K562 (cell line): ENCODE measurements around the gene FOXD2. TPM values are rescaled to one million over a fixed set of nuclear protein-coding genes. Genes with fewer than 3 reads are reported as not detected.

Source experiments
- ATAC-seq: fragments of 200-7000 bp; cut with Tn5 transposase; 3 replicates; pipeline ENCODE4 v1.9.1; 2020; ENCODE audit warnings: moderate library complexity
- BruUV-seq: library from RNA; stranded (reverse); fragments of 400-500 nt; replicated peaks from 2 replicates; lab custom pipeline; 2021; lab: Mats Ljungman, UMichigan
- CTCF ChIA-PET: fragments of 300-600 bp; formaldehyde crosslinking; extraction: SDS; loops from one replicate; lab custom pipeline; 2021; ENCODE audit warnings: low intra/inter-chr PET ratio; lab: Yijun Ruan, JAX
- POLR2A ChIA-PET: fragments of 300-600, 350-650 bp; sonication (Branson Sonifier 250); formaldehyde crosslinking; extraction: SDS; loops from one replicate; lab custom pipeline; 2021; ENCODE audit warnings: antibody characterized with exemption, inconsistent platforms; lab: Yijun Ruan, JAX
- DNase-seq, 4 experiments: peaks; one replicate each; pipeline versions ENCODE4 v3.0.0 to v3.0.0-alpha.2; 2011 to 2018; ENCODE audit warnings: low spot score in 3 of 4, mixed read lengths in 3 of 4; ENCODE audit errors: extremely low read depth in 1 of 4
- FAIRE-seq: peaks from 2 replicates; lab custom pipeline; 2011; peaks lifted over from hg19 to GRCh38; lab: Jason Lieb, UNC
- H2AFZ ChIP-seq: 2 replicates; pipeline ENCODE4 v1.6.0; 2011; ENCODE audit warnings: low read depth, low read length, control low read depth, inconsistent platforms
- H3K27ac ChIP-seq: fragments of 200-600 bp; 3 replicates; pipeline ENCODE4 v1.8.0; 2011; ENCODE audit warnings: low read depth, mild to moderate bottlenecking, control low read depth, inconsistent platforms, low read length, moderate library complexity, mixed read lengths; ENCODE audit errors: extremely low read depth
- H3K27me3 ChIP-seq, 2 experiments: fragments of 300-600 bp in 1 of 2; 2 replicates in 1 of 2; 3 replicates in 1 of 2; pipeline versions ENCODE4 v1.6.0 to v1.8.0; 2011; ENCODE audit warnings: inconsistent platforms in 2 of 2, low read length in 2 of 2, mild to moderate bottlenecking in 1 of 2, mixed read lengths in 1 of 2, moderate library complexity in 1 of 2; ENCODE audit not compliant: control insufficient read depth in 2 of 2, insufficient read depth in 2 of 2
- H3K36me3 ChIP-seq: fragments of 300-600 bp; 3 replicates; pipeline ENCODE4 v1.8.0; 2011; ENCODE audit warnings: mild to moderate bottlenecking, low read length, inconsistent platforms; ENCODE audit not compliant: control insufficient read depth, insufficient read depth
- H3K4me1 ChIP-seq, 2 experiments: fragments of 200-600 bp in 1 of 2; replicated peaks in 1 of 2; 2 replicates in 1 of 2; 3 replicates in 1 of 2; pipeline versions ENCODE4 v1.5.1 to v1.8.0; 2011; ENCODE audit warnings: inconsistent platforms in 2 of 2, low read length in 2 of 2, mild to moderate bottlenecking in 1 of 2, mixed read lengths in 1 of 2, moderate library complexity in 1 of 2; ENCODE audit not compliant: control insufficient read depth in 2 of 2, insufficient read depth in 2 of 2
- H3K4me2 ChIP-seq: 2 replicates; pipeline ENCODE4 v1.6.1; 2011; ENCODE audit warnings: low read length, control low read depth, inconsistent platforms, mixed read lengths; ENCODE audit not compliant: insufficient read depth
- H3K4me3 ChIP-seq: fragments of 200-600 bp; sonication (generic), shearing (Covaris generic); 2 replicates; pipeline ENCODE4 v1.5.1; 2016; ENCODE audit warnings: control low read depth, inconsistent platforms
- H3K79me2 ChIP-seq: fragments of 200-600 bp; 3 replicates; pipeline ENCODE4 v1.8.0; 2011; ENCODE audit warnings: low read length, inconsistent platforms; ENCODE audit not compliant: control insufficient read depth, insufficient read depth
- H3K9ac ChIP-seq, 2 experiments: 2 replicates each; pipeline versions ENCODE4 v1.6.0 to v1.6.1; 2011; ENCODE audit warnings: low read depth in 2 of 2, low read length in 2 of 2, control low read depth in 1 of 2, inconsistent platforms in 1 of 2, mild to moderate bottlenecking in 1 of 2, mixed read lengths in 1 of 2; ENCODE audit not compliant: insufficient read depth in 1 of 2
- H3K9me1 ChIP-seq: one replicate; pipeline ENCODE4 v1.6.0; 2011; ENCODE audit warnings: inconsistent platforms, mild to moderate bottlenecking, low read length, moderate library complexity; ENCODE audit not compliant: control insufficient read depth, insufficient read depth
- H3K9me3 ChIP-seq: replicated peaks from 2 replicates; pipeline ENCODE4 v1.5.1; 2011; ENCODE audit warnings: low read depth, low read length, inconsistent platforms; ENCODE audit not compliant: control insufficient read depth, insufficient read depth
- H4K20me1 ChIP-seq: replicated peaks from 2 replicates; pipeline ENCODE4 v1.6.1; 2011; ENCODE audit warnings: low read length, inconsistent platforms, mixed read lengths; ENCODE audit not compliant: control insufficient read depth, insufficient read depth
- GTF2F1 ChIP-seq: IDR thresholded peaks from 2 replicates; pipeline ENCODE4 v1.6.1; 2011; ENCODE audit warnings: low read depth, low read length, improper control_type of control experiment
- NFIC ChIP-seq: fragments of 450-650 bp; IDR thresholded peaks from 2 replicates; pipeline ENCODE4 v1.6.1; 2017; ENCODE audit warnings: mild to moderate bottlenecking, inconsistent platforms
- NFIX ChIP-seq: fragments of 250-450 bp; sonication (Bioruptor Pico); IDR thresholded peaks from 2 replicates; pipeline ENCODE4 v1.4.0; 2020; ENCODE audit warnings: low read depth, mild to moderate bottlenecking, moderate library complexity
- RBBP5 ChIP-seq: fragments of 200-600 bp; sonication (generic); IDR thresholded peaks from 2 replicates; pipeline ENCODE4 v1.6.1; 2012; ENCODE audit warnings: borderline replicate concordance, mild to moderate bottlenecking, low read length, control low read depth, inconsistent platforms; ENCODE audit not compliant: insufficient read depth, poor library complexity, severe bottlenecking
- SIX5 ChIP-seq, 2 experiments: IDR thresholded peaks; 2 replicates each; pipeline ENCODE4 v1.6.1; 2011; ENCODE audit warnings: low read length in 2 of 2, borderline replicate concordance in 1 of 2, low read depth in 1 of 2, mild to moderate bottlenecking in 1 of 2, moderate library complexity in 1 of 2; ENCODE audit not compliant: insufficient read depth in 1 of 2
- TOE1 ChIP-seq, 2 experiments: fragments of 450-650 bp in 1 of 2; sonication (generic) in 1 of 2; formaldehyde crosslinking in 1 of 2; IDR thresholded peaks; 2 replicates each; pipeline versions ENCODE4 v1.7.1 to v1.8.0; 2016 to 2022; ENCODE audit warnings: borderline replicate concordance in 2 of 2, mild to moderate bottlenecking in 2 of 2, antibody characterized with exemption in 1 of 2, inconsistent platforms in 1 of 2, low read depth in 1 of 2, missing genetic modification reagents in 1 of 2, moderate library complexity in 1 of 2
- TRIM24 ChIP-seq, 2 experiments: fragments of 450-650 bp; IDR thresholded peaks; 2 replicates each; pipeline ENCODE4 v1.6.1; 2016
- ZFPM2 ChIP-seq: fragments of 250-450 bp; sonication (Bioruptor Pico); IDR thresholded peaks from 2 replicates; pipeline ENCODE4 v1.5.1; 2022; ENCODE audit warnings: mild to moderate bottlenecking
- ZNF561 ChIP-seq: fragments of 450-650 bp; formaldehyde crosslinking; conservative IDR thresholded peaks from 2 replicates; pipeline ENCODE4 v1.4.0; 2020; ENCODE audit warnings: mild to moderate bottlenecking, moderate library complexity
- ZNF695 ChIP-seq: fragments of 450-650 bp; formaldehyde crosslinking; IDR thresholded peaks from 2 replicates; pipeline ENCODE4 v1.4.0; 2020; ENCODE audit warnings: mild to moderate bottlenecking, moderate library complexity
- WGBS: fragments of 100-300 bp; shearing (Covaris generic); methylation state at CpG from one replicate; pipeline ENCODE4 v1.1.6; 2016; ENCODE audit warnings: low coverage, mixed read lengths; ENCODE audit not compliant: insufficient coverage; ENCODE audit errors: missing lambda C conversion rate; 5-methylcytosine and 5-hydroxymethylcytosine counted together
- in situ Hi-C: fragments of 300-500 bp; cut with MboI; formaldehyde crosslinking; loops from 4 replicates; pipeline ENCODE4 v1.15.0; 2018; ENCODE audit warnings: inconsistent platforms, mixed read lengths
- intact Hi-C: fragments of 100-400 bp; cut with micrococcal nuclease; formaldehyde crosslinking; loops from 2 replicates; pipeline ENCODE4 v1.14.2; 2022
- polyA plus RNA-seq, 8 experiments: library from polyadenylated mRNA; depleted of rRNA in 4 of 8; stranded (reverse) in 5 of 8; unstranded in 3 of 8; fragments of >200 nt; fragmentation: Nextera tagmentation in 2 of 8; fragmentation: Illumina TruSeq in 1 of 8; extraction: Ambion mirVana in 2 of 8; extraction: Trizol in 1 of 8; gene quantifications; 2 replicates each; pipeline versions ENCODE4 v1.2.1 to v1.2.3, GENCODE V29; 2011 to 2014; ENCODE audit warnings: inconsistent platforms in 1 of 8, missing spikeins in 1 of 8
- total RNA-seq, 7 experiments: library from RNA; depleted of rRNA in 6 of 7; stranded (reverse); fragments of >200 nt in 6 of 7; fragmentation: Illumina TruSeq in 2 of 7; extraction: Trizol in 2 of 7; gene quantifications; 2 replicates each; pipeline versions ENCODE4 v1.2.1 to v1.2.3, GENCODE V29; 2011 to 2021; ENCODE audit warnings: low replicate concordance in 1 of 7
- TF ChIP-seq, protein P1 (sequence below): fragments of 450-650 bp; formaldehyde crosslinking; conservative IDR thresholded peaks from 2 replicates; pipeline ENCODE4 v1.4.0; 2022; ENCODE audit warnings: mild to moderate bottlenecking, missing genetic modification characterization

The FOXD2 gene
- total and polyA plus RNA-seq, 9 of the 15 experiments (the other 6 are each of a cell fraction or from before 2014, with no cell fraction given): 0.06 to 1.2 (median 0.22) TPM

DNA sequence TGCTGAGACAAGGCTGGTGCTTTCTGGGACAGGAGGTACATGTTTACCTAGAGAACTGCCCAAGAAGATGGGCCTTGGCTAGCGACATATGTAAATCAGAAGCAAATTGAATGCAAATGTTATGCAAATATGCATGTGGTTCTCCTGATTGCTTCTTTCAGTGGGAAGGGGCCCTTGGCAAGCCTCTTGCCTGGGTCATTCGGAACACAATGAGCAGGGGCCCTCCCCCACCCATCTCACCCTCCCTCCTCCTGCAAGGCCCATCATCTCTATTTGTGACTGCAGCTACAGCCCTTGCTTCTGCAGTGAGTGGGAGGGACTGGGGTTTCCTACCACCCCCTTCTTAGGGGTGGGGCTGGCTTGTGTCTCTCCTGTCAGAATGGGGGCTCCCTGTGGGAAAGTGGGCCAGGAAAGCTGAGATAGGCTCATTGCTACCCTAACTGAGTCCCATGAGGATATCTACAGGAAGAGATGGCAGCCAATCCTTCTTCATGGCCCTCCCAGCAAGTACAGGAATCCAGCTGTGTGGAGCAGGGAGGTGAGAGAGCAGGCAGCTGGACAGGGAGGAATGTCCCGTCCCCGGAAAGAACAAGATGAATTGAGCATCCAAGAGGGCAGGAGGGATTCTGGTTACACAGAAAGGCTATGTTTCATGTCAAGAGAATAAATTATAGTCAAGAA lies 31.0 kb downstream of the FOXD2 start:
- POLR2A ChIA-PET: no interaction called here
- CTCF ChIA-PET: no interaction called here

DNA sequence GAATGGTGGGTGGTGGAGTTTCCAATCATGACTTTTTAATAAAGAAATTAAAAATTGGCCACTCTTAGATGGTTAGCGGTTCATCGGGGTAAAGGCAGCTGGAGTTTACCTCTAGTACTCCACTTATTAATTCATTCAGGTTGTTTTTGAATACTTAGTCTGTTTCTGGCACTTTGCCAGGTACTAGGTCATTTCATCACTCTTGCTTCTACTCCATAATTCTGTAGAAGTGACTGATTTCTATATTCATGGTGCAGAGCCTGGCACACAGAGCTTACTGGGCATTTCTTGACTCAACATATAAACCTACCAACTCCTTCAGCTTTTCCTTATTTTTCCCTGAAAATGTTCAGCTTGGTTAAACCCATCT lies 31.5 kb downstream of the FOXD2 start:
- no peak for ATAC-seq
- WGBS: 0% methylated on average over 2 of the region's 2 CpGs
- BruUV-seq: no TSS peak

More for the DNA sequence above, 31.0 kb downstream of the FOXD2 start:
- 0% methylated on average over 4 of the region's 4 CpGs for WGBS
- no peak overlapping the region for H2AFZ ChIP-seq
- ATAC-seq (no peak), FAIRE-seq (no peak), DNase-seq (no peak)
- H3K36me3 ChIP-seq: no peaks in the 10 kb centered on the region
- TF ChIP-seq ZNF561 (CRISPR knock-in tag): no peak
- TF ChIP-seq GTF2F1: 0 out of 2 replicates have a peak, but pooled peaks have one; percentile 0
- no peak for TF ChIP-seq ZNF695
- no peak for TF ChIP-seq ZFPM2 (CRISPR knock-in tag)
- no peak for TF ChIP-seq TOE1 (IDR thresholded peaks at IDR 0.05; ENCODE audit: borderline replicate concordance)
- TF ChIP-seq TOE1 (CRISPR knock-in tag; IDR thresholded peaks at IDR 0.05; ENCODE audit: borderline replicate concordance, low read depth): no peak
- no peak for TF ChIP-seq SIX5 (IDR thresholded peaks at IDR 0.05; ENCODE audit: borderline replicate concordance in 1 of 2, insufficient read depth in 1 of 2, low read depth in 1 of 2, low read length in 2 of 2)
- no peak overlapping the region for H3K27ac ChIP-seq
- H4K20me1 ChIP-seq: peaks cover 9% of the 10 kb centered on the region
- in situ Hi-C loops (no loop called here), intact Hi-C loops (no loop called here)
- H3K4me1 ChIP-seq: peaks cover 2 to 6% of the 10 kb centered on the region in 2 experiments; a peak in 2 of 5 replicates
- H3K9ac ChIP-seq: no peak overlapping the region
- no peak overlapping the region for H3K4me2 ChIP-seq
- no peaks in the 10 kb centered on the region for H3K9me3 ChIP-seq
- no peaks in the 10 kb centered on the region for H3K79me2 ChIP-seq
- H3K9me1 ChIP-seq: no peaks in the 10 kb centered on the region
- no TSS peak for BruUV-seq
- H3K27me3 ChIP-seq: peaks cover 2 to 4% of the 10 kb centered on the region in 2 experiments; a peak in 2 of 5 replicates
- no peak overlapping the region for H3K4me3 ChIP-seq

More for the DNA sequence above, 31.5 kb downstream of the FOXD2 start:
- FAIRE-seq (no peak), DNase-seq (no peak)
- peaks cover 9% of the 10 kb centered on the region for H4K20me1 ChIP-seq
- ChIA-PET CTCF (no interaction called here), POLR2A (interaction anchor here (0.7 kb wide), 1 partner anchor 16 kb away, joined by 4 read pairs; no protein-coding TSS in a partner anchor)
- TF ChIP-seq RBBP5 (no peak), TRIM24 (IDR thresholded peaks at IDR 0.05) (no peak), NFIC (peak; percentile 99), GTF2F1 (0 out of 2 replicates have a peak, but pooled peaks have one; percentile 8), NFIX (CRISPR knock-in tag) (peak; percentile 98)
- TF ChIP-seq, protein P1, sequence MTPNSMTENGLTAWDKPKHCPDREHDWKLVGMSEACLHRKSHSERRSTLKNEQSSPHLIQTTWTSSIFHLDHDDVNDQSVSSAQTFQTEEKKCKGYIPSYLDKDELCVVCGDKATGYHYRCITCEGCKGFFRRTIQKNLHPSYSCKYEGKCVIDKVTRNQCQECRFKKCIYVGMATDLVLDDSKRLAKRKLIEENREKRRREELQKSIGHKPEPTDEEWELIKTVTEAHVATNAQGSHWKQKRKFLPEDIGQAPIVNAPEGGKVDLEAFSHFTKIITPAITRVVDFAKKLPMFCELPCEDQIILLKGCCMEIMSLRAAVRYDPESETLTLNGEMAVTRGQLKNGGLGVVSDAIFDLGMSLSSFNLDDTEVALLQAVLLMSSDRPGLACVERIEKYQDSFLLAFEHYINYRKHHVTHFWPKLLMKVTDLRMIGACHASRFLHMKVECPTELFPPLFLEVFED (CRISPR knock-in tag): no peak
- intact Hi-C loops: no loop called here
- in situ Hi-C loops: no loop called here
- no peak overlapping the region for H3K9ac ChIP-seq
- H3K36me3 ChIP-seq: no peaks in the 10 kb centered on the region
- no peaks in the 10 kb centered on the region for H3K79me2 ChIP-seq
- no peaks in the 10 kb centered on the region for H3K9me1 ChIP-seq
- H3K4me1 ChIP-seq: peaks cover 2 to 6% of the 10 kb centered on the region in 2 experiments; a peak in 2 of 5 replicates
- peaks cover 2 to 6% of the 10 kb centered on the region in 2 experiments; a peak in 2 of 5 replicates for H3K27me3 ChIP-seq
- H3K27ac ChIP-seq: no peak overlapping the region
- H3K9me3 ChIP-seq: no peaks in the 10 kb centered on the region
- no peak overlapping the region for H3K4me3 ChIP-seq
- no peak overlapping the region for H3K4me2 ChIP-seq
- H2AFZ ChIP-seq: no peak overlapping the region
